AG10803 (cell line): ENCODE results near the gene ANTXR1.

Experiments
- DNase-seq: peaks from one replicate; pipeline ENCODE4 v3.0.0; 2010; ENCODE audit warnings: low read depth
- H3K4me3 ChIP-seq: 2 replicates; pipeline ENCODE4 v1.5.1; 2011; ENCODE audit warnings: mild to moderate bottlenecking, low read length, control low read depth
- CTCF ChIP-seq: conservative IDR thresholded peaks from 2 replicates; pipeline ENCODE4 v1.5.1; 2011; ENCODE audit warnings: mild to moderate bottlenecking, low read length, control low read depth, inconsistent platforms

The ANTXR1 gene

GRCh38 chr2:69147841-69148533, 135.0 kb downstream of the ANTXR1 start:
- no peak overlapping the region for H3K4me3 ChIP-seq
- no peak for DNase-seq
- no peak for TF ChIP-seq CTCF

GRCh38 chr2:69149631-69150215, 136.7 kb downstream of the ANTXR1 start:
- peak; percentile 81 for DNase-seq
- 0 out of 2 replicates have a peak, but pooled peaks have one; percentile 8 for TF ChIP-seq CTCF
- no peak overlapping the region for H3K4me3 ChIP-seq

GRCh38 chr2:69151931-69152330, 139.0 kb downstream of the ANTXR1 start:
- no peak for DNase-seq
- TF ChIP-seq CTCF = no peak
- H3K4me3 ChIP-seq = no peak overlapping the region

GRCh38 chr2:69152847-69153583, 140.0 kb downstream of the ANTXR1 start:
- DNase-seq = no peak
- no peak overlapping the region for H3K4me3 ChIP-seq
- no peak for TF ChIP-seq CTCF

GRCh38 chr2:69154106-69154505, 141.1 kb downstream of the ANTXR1 start:
- no peak for TF ChIP-seq CTCF
- DNase-seq = peak; percentile 88
- H3K4me3 ChIP-seq = no peak overlapping the region

GRCh38 chr2:69156624-69157023, 143.6 kb downstream of the ANTXR1 start:
- H3K4me3 ChIP-seq = no peak overlapping the region
- DNase-seq = no peak
- no peak for TF ChIP-seq CTCF
